Measurements from ENCODE around the gene RIMS4.

DNA sequence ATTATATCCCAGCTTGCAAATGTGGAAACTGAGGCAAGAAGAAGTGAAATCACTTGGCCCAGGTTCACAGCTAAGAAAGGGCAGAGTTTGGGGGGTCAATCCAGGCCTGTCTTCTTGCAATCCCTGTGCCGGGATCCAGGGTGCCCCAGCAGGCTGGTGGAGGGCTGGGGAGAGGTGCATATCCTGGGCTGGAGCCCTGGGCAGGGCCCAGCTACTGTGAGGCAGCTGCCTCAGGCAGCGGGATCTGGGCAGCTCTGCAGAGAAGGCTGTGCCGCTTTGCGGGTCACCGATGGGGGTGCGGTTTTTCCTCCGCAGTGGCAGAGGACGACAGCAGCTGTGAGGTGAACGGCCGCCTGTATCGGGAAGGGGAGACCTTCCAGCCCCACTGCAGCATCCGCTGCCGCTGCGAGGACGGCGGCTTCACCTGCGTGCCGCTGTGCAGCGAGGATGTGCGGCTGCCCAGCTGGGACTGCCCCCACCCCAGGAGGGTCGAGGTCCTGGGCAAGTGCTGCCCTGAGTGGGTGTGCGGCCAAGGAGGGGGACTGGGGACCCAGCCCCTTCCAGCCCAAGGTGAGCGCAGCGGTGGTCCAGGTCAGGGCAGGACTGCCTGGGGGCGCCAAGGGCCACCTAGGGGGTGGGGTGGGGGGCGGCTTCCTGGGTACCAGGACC, 85.8 kb downstream of the RIMS4 start:
- TF ChIP-seq, protein P1, sequence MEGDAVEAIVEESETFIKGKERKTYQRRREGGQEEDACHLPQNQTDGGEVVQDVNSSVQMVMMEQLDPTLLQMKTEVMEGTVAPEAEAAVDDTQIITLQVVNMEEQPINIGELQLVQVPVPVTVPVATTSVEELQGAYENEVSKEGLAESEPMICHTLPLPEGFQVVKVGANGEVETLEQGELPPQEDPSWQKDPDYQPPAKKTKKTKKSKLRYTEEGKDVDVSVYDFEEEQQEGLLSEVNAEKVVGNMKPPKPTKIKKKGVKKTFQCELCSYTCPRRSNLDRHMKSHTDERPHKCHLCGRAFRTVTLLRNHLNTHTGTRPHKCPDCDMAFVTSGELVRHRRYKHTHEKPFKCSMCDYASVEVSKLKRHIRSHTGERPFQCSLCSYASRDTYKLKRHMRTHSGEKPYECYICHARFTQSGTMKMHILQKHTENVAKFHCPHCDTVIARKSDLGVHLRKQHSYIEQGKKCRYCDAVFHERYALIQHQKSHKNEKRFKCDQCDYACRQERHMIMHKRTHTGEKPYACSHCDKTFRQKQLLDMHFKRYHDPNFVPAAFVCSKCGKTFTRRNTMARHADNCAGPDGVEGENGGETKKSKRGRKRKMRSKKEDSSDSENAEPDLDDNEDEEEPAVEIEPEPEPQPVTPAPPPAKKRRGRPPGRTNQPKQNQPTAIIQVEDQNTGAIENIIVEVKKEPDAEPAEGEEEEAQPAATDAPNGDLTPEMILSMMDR (IDR thresholded peaks at IDR 0.05; ENCODE audit: insufficient read depth, low read length), result no peak
- TF ChIP-seq POLR2AphosphoS5 (IDR thresholded peaks at IDR 0.05; ENCODE audit: low read depth) (no peak), GABPA (IDR thresholded peaks at IDR 0.05; ENCODE audit: low read depth) (no peak), REST (IDR thresholded peaks at IDR 0.05; ENCODE audit: insufficient replicate concordance, low read depth) (no peak)

All from HL-60 (cell line).